Retinal pigment epithelial cell (primary cell): ENCODE measurements around the gene TMUB1.
A peak's percentile ranks its signal among the peaks of the same experiment; 100 is the strongest.

Experiments
- DNase-seq: peaks from one replicate; pipeline ENCODE4 v3.0.0-alpha.2; 2010; ENCODE audit warnings: low read depth
- H3K4me3 ChIP-seq: 2 replicates; pipeline ENCODE4 v1.5.1; 2011; ENCODE audit warnings: mild to moderate bottlenecking, low read length, control low read depth, moderate library complexity
- TF ChIP-seq, protein P1 (sequence below): conservative IDR thresholded peaks from 2 replicates; pipeline ENCODE4 v1.5.1; 2011; ENCODE audit warnings: low read depth, low read length, control low read depth, inconsistent platforms

TMUB1 gene

DNA sequence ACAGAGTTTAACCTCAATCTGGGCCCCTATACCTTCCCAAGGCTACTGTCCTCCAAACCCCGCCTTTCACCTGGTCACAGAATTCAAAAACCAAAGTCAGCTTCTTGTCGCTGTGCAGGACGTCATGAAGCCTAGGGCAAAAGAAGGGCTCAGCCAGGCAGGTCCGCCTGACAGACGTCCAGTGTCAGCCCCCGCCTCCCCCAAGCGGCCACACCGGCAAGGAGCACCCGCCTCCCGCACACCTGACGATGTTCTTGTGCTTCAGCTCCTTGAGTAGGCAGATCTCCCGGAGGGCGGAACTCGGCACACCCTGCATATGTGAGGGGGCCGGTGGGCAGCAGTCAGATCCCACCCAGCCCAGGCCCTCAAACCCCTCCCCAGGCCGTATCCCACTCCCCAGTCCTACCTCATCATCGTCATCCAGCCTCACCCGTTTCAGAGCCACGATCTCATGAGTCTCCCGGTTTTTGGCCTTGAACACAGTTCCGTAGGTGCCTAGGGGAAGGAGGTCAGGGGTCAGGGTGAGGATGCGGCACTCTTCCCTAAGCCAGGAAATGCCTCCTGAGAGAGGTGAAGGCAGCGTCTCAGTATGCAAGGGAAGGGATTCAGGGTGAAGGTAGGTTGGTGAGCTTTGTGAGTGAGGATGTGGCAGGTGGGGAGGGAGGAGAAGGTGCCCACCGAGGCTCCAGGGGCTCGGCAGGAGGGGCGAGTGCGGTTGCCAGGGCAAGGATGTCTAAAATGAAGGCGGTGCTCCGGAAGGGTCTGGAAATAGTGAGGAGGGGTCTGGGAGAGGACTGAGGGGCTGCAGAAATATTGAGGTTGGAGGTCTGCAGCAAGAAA is 26.4 kb downstream of the TMUB1 start:
- no peak for DNase-seq
- TF ChIP-seq, protein P1, sequence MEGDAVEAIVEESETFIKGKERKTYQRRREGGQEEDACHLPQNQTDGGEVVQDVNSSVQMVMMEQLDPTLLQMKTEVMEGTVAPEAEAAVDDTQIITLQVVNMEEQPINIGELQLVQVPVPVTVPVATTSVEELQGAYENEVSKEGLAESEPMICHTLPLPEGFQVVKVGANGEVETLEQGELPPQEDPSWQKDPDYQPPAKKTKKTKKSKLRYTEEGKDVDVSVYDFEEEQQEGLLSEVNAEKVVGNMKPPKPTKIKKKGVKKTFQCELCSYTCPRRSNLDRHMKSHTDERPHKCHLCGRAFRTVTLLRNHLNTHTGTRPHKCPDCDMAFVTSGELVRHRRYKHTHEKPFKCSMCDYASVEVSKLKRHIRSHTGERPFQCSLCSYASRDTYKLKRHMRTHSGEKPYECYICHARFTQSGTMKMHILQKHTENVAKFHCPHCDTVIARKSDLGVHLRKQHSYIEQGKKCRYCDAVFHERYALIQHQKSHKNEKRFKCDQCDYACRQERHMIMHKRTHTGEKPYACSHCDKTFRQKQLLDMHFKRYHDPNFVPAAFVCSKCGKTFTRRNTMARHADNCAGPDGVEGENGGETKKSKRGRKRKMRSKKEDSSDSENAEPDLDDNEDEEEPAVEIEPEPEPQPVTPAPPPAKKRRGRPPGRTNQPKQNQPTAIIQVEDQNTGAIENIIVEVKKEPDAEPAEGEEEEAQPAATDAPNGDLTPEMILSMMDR = peak; percentile 6
- peak overlapping the region; percentile 80 for H3K4me3 ChIP-seq

DNA sequence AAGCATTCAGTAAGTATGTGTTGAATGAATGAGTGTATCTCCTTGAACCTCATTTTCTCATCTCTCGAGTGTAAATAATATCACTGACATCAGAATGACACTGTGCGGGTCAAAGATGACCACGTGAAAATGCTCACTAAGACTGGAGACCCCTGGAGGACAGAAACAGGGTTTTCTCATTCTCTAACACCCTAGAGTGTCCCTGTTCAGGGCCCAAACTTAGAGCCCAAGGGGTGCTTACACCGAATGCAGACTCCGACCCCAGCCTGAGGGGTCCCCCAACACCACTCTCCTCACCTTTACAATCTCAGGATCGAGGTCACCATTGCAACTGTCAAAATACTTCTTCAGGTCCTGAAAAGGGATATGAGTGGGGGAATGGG is 27.0 kb downstream of the TMUB1 start:
- TF ChIP-seq, protein P1 = no peak
- DNase-seq = no peak
- no peak overlapping the region for H3K4me3 ChIP-seq

DNA sequence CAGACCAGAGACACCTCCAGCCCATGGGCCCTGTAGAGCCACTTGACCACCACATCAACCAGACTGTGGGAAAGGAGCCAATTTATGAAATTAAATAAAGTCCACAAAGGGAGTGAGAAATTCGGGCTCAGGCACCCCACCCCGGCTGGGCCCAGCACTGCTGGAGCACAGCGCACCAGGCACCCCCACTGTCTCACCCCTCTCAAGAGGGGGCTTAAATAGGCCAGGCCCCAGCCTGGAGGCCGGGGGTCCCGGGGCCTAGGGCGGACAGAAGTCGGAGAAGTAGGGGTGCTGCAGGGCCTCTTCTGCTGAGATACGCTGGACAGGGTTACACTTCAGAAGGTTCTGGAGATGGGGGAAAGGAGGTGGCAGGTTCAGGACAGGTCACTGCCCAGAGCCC is 29.5 kb downstream of the TMUB1 start:
- no peak for DNase-seq
- TF ChIP-seq, protein P1 = no peak
- no peak overlapping the region for H3K4me3 ChIP-seq

DNA sequence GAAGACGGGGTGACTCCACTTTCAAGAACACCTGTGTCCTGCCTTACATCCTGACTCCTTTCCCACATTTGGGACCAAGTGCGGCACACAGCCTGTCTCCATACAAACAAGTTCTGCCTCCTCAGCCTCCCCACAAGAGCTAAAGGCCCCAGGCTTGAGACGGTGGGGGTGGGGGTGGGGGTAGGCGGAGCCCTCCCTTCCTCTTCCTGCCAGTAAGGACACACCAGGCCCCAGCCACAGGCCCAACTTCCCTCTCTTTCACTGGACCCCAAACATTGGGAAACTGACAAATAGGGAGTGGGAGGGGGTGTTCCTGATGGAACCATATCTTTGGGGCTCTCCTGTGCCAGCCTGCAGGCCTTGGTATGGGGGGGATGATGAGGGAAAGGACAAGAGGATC is 30.2 kb downstream of the TMUB1 start:
- DNase-seq = no peak
- TF ChIP-seq, protein P1 = no peak
- no peak overlapping the region for H3K4me3 ChIP-seq

DNA sequence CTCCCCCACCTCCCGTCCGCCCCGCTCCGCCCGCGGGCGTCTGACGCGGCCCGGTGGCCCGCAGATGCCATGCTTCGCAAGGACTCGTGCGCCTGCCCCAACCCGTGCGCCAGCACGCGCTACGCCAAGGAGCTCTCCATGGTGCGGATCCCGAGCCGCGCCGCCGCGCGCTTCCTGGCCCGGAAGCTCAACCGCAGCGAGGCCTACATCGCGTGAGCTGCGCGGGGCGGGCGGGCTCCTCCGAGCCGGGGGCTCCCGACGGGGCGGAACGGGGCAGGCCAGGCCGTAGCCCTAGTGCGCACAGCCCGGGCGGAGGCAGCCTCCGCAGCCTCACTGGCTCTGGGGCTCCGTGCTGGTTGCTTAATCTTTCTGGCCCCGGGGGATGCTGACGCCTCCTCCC is 32.2 kb downstream of the TMUB1 start:
- TF ChIP-seq, protein P1 = no peak
- H3K4me3 ChIP-seq = no peak overlapping the region
- no peak for DNase-seq

DNA sequence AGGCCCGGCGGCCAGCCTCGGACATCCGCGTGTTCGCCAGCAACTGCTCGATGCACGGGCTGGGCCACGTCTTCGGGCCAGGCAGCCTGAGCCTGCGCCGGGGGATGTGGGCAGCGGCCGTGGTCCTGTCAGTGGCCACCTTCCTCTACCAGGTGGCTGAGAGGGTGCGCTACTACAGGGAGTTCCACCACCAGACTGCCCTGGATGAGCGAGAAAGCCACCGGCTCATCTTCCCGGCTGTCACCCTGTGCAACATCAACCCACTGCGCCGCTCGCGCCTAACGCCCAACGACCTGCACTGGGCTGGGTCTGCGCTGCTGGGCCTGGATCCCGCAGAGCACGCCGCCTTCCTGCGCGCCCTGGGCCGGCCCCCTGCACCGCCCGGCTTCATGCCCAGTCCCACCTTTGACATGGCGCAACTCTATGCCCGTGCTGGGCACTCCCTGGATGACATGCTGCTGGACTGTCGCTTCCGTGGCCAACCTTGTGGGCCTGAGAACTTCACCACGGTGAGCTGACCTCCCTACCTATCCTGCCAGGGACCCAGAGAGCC is 34.3 kb downstream of the TMUB1 start:
- TF ChIP-seq, protein P1 = no peak
- H3K4me3 ChIP-seq = no peak overlapping the region
- no peak for DNase-seq
